GM18873 (cell line): ENCODE results near the gene ANP32D.
"Not testable (repeated sequence)": the region's sequence is repeated elsewhere in the genome, so short reads cannot be mapped to it uniquely, and the experiment has no call there.

Experiments
- ATAC-seq: cut with Tn5 transposase; IDR thresholded peaks from one replicate; pipeline ENCODE4 v1.9.1; 2021; ENCODE audit warnings: mild to moderate bottlenecking, moderate library complexity, moderate number of reproducible peaks; ENCODE audit not compliant: unreplicated experiment, low FRiP score

ANP32D gene

DNA sequence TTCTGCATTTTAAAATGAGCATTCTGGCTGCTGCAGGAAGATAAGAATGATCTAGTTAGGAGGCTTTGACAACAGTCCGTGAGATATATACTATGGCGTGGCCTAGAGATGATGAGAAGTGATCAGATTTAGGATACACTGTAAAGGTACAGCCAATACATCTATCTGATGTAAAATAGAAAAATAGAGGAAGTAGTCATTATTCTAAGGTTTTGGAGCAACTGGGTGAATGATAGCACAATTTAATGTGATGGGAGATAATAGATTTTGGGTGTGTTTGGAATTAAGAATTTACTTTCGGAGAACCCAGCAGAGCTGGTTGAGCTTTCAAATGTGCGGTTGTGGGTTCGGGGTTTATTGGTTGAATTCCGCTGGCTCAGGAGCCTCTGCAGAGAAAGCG is at the start of gene ANP32D:
Gene ANP32D, plus strand, starts transcription at position 301 of the 400 bp plus-strand sequence. CDS start 106 bp downstream, outside the sequence.
- ATAC-seq: no peak

- ATAC-seq: no peak
These were observed 49.2 kb upstream of the ANP32D start for GRCh38 chr12:48423171-48423570.

DNA sequence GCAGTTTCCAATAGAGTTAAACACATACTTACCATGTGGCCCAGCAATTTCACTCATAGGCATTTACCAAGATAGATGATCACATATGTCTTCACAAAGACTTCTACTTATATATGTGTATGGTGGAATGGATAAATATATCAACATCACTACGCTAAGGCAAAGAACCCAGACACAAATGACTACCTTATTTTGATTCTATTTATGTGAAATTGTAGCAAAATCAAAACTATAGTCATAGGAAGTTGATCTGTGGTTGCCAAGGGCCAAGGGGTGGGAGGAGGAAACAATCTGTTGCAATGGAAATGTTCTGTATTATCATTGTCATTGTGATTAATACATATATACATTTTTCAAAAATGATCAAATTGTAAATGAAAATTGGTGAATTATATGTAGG is 47.7 kb upstream of the ANP32D start:
- no peak for ATAC-seq

DNA sequence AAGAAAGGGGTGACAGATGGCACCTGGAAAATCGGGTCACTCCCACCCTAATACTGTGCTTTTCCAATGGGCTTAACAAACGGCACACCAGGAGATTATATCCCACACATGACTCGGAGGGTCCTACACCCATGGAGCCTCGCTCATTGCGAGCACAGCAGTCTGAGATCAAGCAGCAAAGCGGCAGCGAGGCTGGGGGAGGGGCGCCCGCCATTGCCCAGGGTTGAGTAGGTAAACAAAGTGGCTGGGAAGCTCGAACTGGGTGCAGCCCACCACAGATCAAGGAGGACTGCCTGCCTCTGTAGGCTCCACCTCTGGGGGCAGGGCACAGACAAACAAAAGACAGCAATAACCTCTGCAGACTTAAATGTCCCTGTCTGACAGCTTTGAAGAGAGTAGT is 38.3 kb upstream of the ANP32D start:
- not testable (repeated sequence) for ATAC-seq

- no peak for ATAC-seq
These were observed 31.3 kb upstream of the ANP32D start for GRCh38 chr12:48441069-48441468.

- no peak for ATAC-seq
These were observed 30.0 kb upstream of the ANP32D start for GRCh38 chr12:48442179-48442847.

DNA sequence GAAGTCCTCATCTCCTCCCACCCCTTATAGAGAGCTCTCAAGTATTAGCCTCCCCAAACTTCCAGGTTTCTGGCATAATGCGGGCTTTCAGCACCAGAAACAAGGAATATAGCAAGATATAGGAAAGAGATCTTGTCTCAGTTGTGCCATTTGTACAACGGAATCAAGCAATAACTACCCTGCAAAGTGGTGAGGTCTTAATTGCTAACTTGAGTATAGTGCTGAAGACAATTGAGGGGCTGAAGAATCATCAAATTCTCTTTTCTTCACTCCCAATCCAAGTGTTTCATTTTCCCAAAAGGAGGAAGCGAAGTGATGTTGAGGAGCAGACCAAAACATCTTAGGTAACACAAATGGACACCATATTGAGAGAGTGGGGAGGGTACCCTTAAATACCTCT is 26.8 kb upstream of the ANP32D start:
- ATAC-seq: no peak

DNA sequence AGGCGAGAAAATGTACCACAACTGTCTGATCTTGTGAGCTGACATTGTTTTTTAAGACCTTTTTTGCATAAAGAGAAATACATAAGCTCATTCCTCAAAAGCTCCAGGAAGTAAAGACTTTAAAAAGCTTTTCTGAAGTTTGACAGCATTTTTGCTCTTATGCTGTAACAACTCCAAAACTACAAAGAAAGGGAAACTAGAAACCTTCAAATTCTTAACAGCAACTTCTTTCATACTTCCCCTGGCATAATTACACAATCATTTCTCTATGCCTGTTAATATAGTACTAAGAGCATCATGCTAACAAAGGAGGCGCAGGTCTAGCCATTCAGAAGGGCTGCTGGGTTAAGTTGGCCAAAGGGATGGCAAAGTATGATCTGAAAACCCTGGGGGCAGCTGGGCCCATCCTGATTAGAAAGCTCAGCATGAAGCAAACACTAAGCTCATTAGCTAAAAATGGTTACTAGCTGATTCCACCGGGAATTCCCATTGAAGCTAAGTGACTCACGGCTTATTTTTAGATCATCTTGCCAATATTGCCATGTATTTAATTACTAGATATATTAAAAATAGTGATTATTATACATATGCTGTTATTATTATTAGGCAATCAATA is 26.1 kb upstream of the ANP32D start:
- no peak for ATAC-seq

- ATAC-seq: no peak
These were observed 24.6 kb upstream of the ANP32D start for GRCh38 chr12:48447755-48448154.

- no peak for ATAC-seq
These were observed 21.0 kb upstream of the ANP32D start for GRCh38 chr12:48451372-48451771.

GRCh38 chr12:48452961-48453360 is 19.4 kb upstream of the ANP32D start:
- not testable (repeated sequence) for ATAC-seq

DNA sequence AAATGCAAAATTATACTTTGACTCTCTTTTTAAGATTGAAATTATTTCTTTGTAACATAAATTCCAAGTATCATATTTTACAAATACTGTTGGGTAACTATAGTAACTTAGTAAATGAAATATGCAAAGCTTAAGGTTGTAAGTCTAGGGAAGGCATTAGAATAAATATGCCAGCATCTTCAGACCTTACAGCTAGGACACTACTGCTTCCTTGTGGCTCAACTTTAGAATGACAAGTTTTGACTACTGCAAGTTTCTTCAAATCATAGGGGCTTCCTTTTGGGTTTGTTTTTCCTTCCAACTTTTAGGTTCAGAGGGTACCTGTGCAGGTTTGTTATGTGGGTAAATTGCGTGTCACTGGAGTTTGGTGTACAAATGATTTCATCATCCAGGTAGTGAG is 17.7 kb upstream of the ANP32D start:
- ATAC-seq: no peak

DNA sequence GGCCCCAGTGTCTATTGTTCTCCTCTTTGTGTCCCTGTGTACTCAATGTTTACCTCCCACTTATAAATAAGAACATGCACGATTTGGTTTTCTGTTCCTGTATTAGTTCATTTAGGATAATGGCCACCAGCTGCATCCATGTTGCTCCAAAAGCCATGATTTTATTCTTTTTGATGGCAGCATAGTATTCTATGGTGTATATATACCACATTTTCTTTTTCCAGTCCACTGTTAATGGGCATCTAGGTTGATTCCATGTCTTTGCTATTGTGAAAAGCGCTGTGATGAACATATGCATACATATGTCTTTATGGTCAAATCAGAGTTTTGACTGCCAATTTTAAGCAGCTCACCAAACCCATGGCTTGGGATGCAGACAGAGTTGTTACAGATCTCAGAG is 17.2 kb upstream of the ANP32D start:
- no peak for ATAC-seq

DNA sequence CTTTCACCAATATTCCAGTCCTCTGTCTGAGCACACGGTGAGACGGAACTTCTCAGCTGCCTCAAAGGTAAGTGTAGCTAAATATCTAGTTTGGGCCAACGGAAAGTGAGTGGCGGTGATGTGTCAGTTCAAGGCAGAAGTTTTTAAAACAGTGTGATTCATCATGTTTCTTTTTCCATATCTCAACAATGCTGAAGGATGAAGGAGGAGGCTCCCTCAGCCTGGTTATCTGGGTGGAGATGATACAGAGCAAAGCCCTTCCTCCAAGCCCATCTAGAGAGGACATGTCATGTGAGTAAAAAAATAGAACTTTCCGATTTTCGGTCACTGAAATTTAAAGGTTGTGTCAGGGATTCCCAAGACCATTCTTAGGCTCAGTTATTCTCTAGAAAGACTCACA is 13.1 kb upstream of the ANP32D start:
- no peak for ATAC-seq

- ATAC-seq: not testable (repeated sequence)
These were observed 3.3 kb upstream of the ANP32D start for GRCh38 chr12:48469027-48469426.

DNA sequence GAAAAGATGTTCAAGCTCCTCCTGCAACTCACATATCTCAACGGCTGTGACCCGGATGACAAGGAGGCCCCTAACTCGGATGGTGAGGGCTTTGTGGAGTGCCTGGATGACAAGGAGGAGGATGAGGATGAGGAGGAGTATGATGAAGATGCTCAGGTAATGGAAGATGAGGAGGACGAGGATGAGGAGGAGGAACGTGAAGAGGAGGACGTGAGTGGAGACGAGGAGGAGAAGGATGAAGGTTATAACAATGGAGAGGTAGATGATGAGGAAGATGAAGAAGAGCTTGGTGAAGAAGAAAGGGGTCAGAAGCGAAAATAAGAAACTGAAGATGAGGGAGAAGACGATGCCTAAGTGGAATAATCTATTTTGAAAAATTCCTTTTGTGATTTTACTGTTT is 702 bp downstream of the ANP32D start:
- no peak for ATAC-seq

DNA sequence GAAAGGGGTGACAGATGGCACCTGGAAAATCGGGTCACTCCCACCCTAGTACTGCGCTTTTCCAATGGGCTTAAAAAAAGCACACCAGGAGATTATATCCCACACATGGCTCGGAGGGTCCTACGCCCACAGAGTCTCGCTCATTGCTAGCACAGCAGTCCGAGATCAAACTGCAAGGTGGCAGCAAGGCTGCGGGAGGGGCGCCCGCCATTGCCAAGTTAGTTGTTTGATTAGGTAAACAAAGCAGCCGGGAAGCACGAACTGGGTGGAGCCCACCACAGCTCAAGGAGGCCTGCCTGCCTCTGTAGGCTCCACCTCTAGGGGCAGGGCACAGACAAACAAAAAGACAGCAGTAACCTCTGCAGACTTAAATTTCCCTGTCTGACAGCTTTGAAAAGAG is 2.1 kb downstream of the ANP32D start:
- not testable (repeated sequence) for ATAC-seq

GRCh38 chr12:48482198-48482597 is 9.8 kb downstream of the ANP32D start, which contains the start of gene C12orf54:
C12orf54 (plus strand) TSS chr12:48482498; CDS start chr12:48483297, 799 bp downstream.
- ATAC-seq: no peak

DNA sequence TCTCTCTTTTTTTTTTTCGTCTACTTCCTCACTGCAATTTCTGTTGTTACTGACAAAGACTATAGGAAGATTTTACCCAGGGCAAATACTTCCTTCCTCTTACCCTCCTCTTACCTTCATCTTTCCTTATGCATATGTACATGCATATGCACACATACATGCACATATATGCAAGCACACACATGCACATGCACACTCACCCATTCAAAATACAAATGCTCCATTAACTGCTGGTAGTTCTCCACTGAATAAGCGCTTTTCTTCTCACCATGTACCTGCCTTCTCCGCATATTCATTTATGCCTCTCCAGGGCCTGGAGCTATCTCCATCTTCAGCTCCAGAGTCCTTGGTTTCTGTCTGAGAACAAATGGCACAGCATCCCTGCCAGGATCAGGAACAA is 10.6 kb downstream of the ANP32D start:
- no peak for ATAC-seq

DNA sequence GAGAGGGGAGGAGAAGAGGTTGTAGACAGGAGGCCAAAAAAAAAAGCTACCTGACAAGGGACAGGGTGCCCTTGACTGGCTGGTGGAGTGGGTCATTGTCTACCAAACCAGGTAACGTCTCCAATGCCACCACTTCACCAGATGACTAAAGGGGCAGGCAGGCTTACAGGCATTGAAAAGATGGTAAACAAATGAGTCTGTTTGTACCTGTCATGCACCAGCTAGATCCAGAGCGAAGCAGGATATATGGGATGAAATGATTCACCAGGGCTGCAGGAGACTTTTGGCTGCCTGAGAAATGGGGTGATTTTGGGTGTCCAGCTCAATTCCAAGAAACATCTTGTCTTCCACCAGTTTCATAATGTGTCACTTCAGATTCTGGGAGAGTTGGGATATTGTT is 13.9 kb downstream of the ANP32D start:
- ATAC-seq: no peak

GRCh38 chr12:48486679-48487078 is 14.3 kb downstream of the ANP32D start:
- ATAC-seq: no peak

DNA sequence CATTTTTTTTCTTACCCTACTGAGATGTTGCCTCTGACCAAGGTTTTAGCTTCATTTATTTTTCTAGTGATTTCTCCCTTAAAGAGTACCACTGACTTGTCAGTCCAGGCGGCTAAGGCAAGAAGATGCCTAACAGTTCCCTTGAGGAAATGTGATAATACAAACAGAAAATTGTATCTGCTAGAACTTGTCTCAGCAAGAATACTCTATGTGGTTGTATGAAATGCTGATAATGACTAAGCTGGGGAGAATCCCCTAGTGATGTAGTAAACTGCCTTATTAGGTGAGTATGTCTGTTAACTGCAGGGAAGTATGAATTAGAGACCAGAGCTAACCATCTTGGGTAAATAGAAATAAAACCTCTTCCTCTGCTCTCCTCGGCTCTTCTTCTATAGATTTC is 16.7 kb downstream of the ANP32D start:
- no peak for ATAC-seq
